ENCODE measurements around the gene SOCS6.

SOCS6 gene

GRCh38 chr18:70256184-70256583 is 32.7 kb upstream of the SOCS6 start:
- TF ChIP-seq CTCF (conservative IDR thresholded peaks at IDR 0.05; ENCODE audit: control insufficient read depth, insufficient read depth, low read depth, low read length) = no peak
- DNase-seq (ENCODE audit: low read depth) = no peak
- H3K4me3 ChIP-seq (ENCODE audit: control insufficient read depth, low read depth, low read length) = no peak overlapping the region

- no peak overlapping the region for H3K4me3 ChIP-seq (ENCODE audit: control insufficient read depth, low read depth, low read length)
- TF ChIP-seq CTCF (conservative IDR thresholded peaks at IDR 0.05; ENCODE audit: control insufficient read depth, insufficient read depth, low read depth, low read length) = no peak
Observed at GRCh38 chr18:70256994-70257393, 31.9 kb upstream of the SOCS6 start.

GRCh38 chr18:70258243-70258642 is 30.6 kb upstream of the SOCS6 start:
- no peak for DNase-seq (ENCODE audit: low read depth)

More at GRCh38 chr18:70256994-70257393, 31.9 kb upstream of the SOCS6 start:
- no peak for DNase-seq (ENCODE audit: low read depth)

GRCh38 chr18:70260683-70261082 is 28.2 kb upstream of the SOCS6 start:
- no peak for TF ChIP-seq CTCF (conservative IDR thresholded peaks at IDR 0.05; ENCODE audit: control insufficient read depth, insufficient read depth, low read depth, low read length)
- H3K4me3 ChIP-seq (ENCODE audit: control insufficient read depth, low read depth, low read length) = no peak overlapping the region
- DNase-seq (ENCODE audit: low read depth) = no peak

More at GRCh38 chr18:70258243-70258642, 30.6 kb upstream of the SOCS6 start:
- no peak for TF ChIP-seq CTCF (conservative IDR thresholded peaks at IDR 0.05; ENCODE audit: control insufficient read depth, insufficient read depth, low read depth, low read length)
- no peak overlapping the region for H3K4me3 ChIP-seq (ENCODE audit: control insufficient read depth, low read depth, low read length)

- no peak for TF ChIP-seq CTCF (conservative IDR thresholded peaks at IDR 0.05; ENCODE audit: control insufficient read depth, insufficient read depth, low read depth, low read length)
- no peak overlapping the region for H3K4me3 ChIP-seq (ENCODE audit: control insufficient read depth, low read depth, low read length)
- no peak for DNase-seq (ENCODE audit: low read depth)
Observed at GRCh38 chr18:70261141-70261788, 27.6 kb upstream of the SOCS6 start.

- no peak for TF ChIP-seq CTCF (conservative IDR thresholded peaks at IDR 0.05; ENCODE audit: control insufficient read depth, insufficient read depth, low read depth, low read length)
- no peak overlapping the region for H3K4me3 ChIP-seq (ENCODE audit: control insufficient read depth, low read depth, low read length)
- no peak for DNase-seq (ENCODE audit: low read depth)
Observed at GRCh38 chr18:70263336-70263735, 25.5 kb upstream of the SOCS6 start.

GRCh38 chr18:70271742-70272141 is 17.1 kb upstream of the SOCS6 start:
- TF ChIP-seq CTCF (conservative IDR thresholded peaks at IDR 0.05; ENCODE audit: control insufficient read depth, insufficient read depth, low read depth, low read length) = no peak
- no peak for DNase-seq (ENCODE audit: low read depth)
- H3K4me3 ChIP-seq (ENCODE audit: control insufficient read depth, low read depth, low read length) = no peak overlapping the region

All from fibroblast of mammary gland (primary cell).